ENCODE data around the gene POR.
A peak's percentile ranks its signal among the peaks of the same experiment; 100 is the strongest.
"Not testable (repeated sequence)": the region's sequence is repeated elsewhere in the genome, so short reads cannot be mapped to it uniquely, and the experiment has no call there.

POR gene

GRCh38 chr7:75881436-75882095 lies 33.4 kb upstream of the POR start:
- in situ Hi-C loops (cut with HindIII; ENCODE audit: low pct_ligation_motif_present, low pct_unique_long_range_greater_than_20kb, low sequenced_read_pairs): no loop called here
- no peak for DNase-seq

GRCh38 chr7:75883265-75883824 lies 31.6 kb upstream of the POR start:
- in situ Hi-C loops (cut with HindIII; ENCODE audit: low pct_ligation_motif_present, low pct_unique_long_range_greater_than_20kb, low sequenced_read_pairs); DNase-seq: not testable (repeated sequence)

- in situ Hi-C loops (cut with HindIII; ENCODE audit: low pct_ligation_motif_present, low pct_unique_long_range_greater_than_20kb, low sequenced_read_pairs): no loop called here
- no peak for DNase-seq
Measured at GRCh38 chr7:75884476-75884875, 30.5 kb upstream of the POR start.

GRCh38 chr7:75885036-75885435 lies 29.9 kb upstream of the POR start:
- DNase-seq: no peak
- in situ Hi-C loops (cut with HindIII; ENCODE audit: low pct_ligation_motif_present, low pct_unique_long_range_greater_than_20kb, low sequenced_read_pairs): no loop called here

GRCh38 chr7:75887669-75888369 lies 27.1 kb upstream of the POR start:
- no peak for DNase-seq
- in situ Hi-C loops (cut with HindIII; ENCODE audit: low pct_ligation_motif_present, low pct_unique_long_range_greater_than_20kb, low sequenced_read_pairs): no loop called here

GRCh38 chr7:75888464-75889222 lies 26.3 kb upstream of the POR start:
- no peak for DNase-seq
- in situ Hi-C loops (cut with HindIII; ENCODE audit: low pct_ligation_motif_present, low pct_unique_long_range_greater_than_20kb, low sequenced_read_pairs): no loop called here

GRCh38 chr7:75889223-75889825 lies 25.6 kb upstream of the POR start:
- in situ Hi-C loops (cut with HindIII; ENCODE audit: low pct_ligation_motif_present, low pct_unique_long_range_greater_than_20kb, low sequenced_read_pairs): no loop called here

GRCh38 chr7:75889826-75890225 lies 25.1 kb upstream of the POR start:
- in situ Hi-C loops (cut with HindIII; ENCODE audit: low pct_ligation_motif_present, low pct_unique_long_range_greater_than_20kb, low sequenced_read_pairs): no loop called here
- no peak for DNase-seq

More at GRCh38 chr7:75889223-75889825, 25.6 kb upstream of the POR start:
- no peak for DNase-seq

GRCh38 chr7:75891237-75891636 lies 23.7 kb upstream of the POR start:
- in situ Hi-C loops (cut with HindIII; ENCODE audit: low pct_ligation_motif_present, low pct_unique_long_range_greater_than_20kb, low sequenced_read_pairs): not testable (repeated sequence)

GRCh38 chr7:75891815-75892411 lies 23.0 kb upstream of the POR start:
- DNase-seq: no peak
- in situ Hi-C loops (cut with HindIII; ENCODE audit: low pct_ligation_motif_present, low pct_unique_long_range_greater_than_20kb, low sequenced_read_pairs): no loop called here

More at GRCh38 chr7:75891237-75891636, 23.7 kb upstream of the POR start:
- DNase-seq: not testable (repeated sequence)

GRCh38 chr7:75892634-75893272 lies 22.2 kb upstream of the POR start:
- in situ Hi-C loops (cut with HindIII; ENCODE audit: low pct_ligation_motif_present, low pct_unique_long_range_greater_than_20kb, low sequenced_read_pairs): no loop called here
- no peak for DNase-seq

GRCh38 chr7:75896803-75897327 lies 18.1 kb upstream of the POR start:
- no peak for DNase-seq
- in situ Hi-C loops (cut with HindIII; ENCODE audit: low pct_ligation_motif_present, low pct_unique_long_range_greater_than_20kb, low sequenced_read_pairs): no loop called here

GRCh38 chr7:75900617-75901315 lies 14.2 kb upstream of the POR start:
- DNase-seq: no peak
- in situ Hi-C loops (cut with HindIII; ENCODE audit: low pct_ligation_motif_present, low pct_unique_long_range_greater_than_20kb, low sequenced_read_pairs): no loop called here

GRCh38 chr7:75905785-75906604 lies 9.0 kb upstream of the POR start:
- peak; percentile 36 for DNase-seq
- in situ Hi-C loops (cut with HindIII; ENCODE audit: low pct_ligation_motif_present, low pct_unique_long_range_greater_than_20kb, low sequenced_read_pairs): no loop called here

GRCh38 chr7:75906991-75907667 lies 7.8 kb upstream of the POR start:
- in situ Hi-C loops (cut with HindIII; ENCODE audit: low pct_ligation_motif_present, low pct_unique_long_range_greater_than_20kb, low sequenced_read_pairs): no loop called here

GRCh38 chr7:75907668-75908039 lies 7.3 kb upstream of the POR start:
- in situ Hi-C loops (cut with HindIII; ENCODE audit: low pct_ligation_motif_present, low pct_unique_long_range_greater_than_20kb, low sequenced_read_pairs): not testable (repeated sequence)

More at GRCh38 chr7:75906991-75907667, 7.8 kb upstream of the POR start:
- DNase-seq: no peak

More at GRCh38 chr7:75907668-75908039, 7.3 kb upstream of the POR start:
- DNase-seq: not testable (repeated sequence)
